HG03520 (cell line): ENCODE measurements around the gene EIF2S2.

Experiments used
- ATAC-seq: cut with Tn5 transposase; IDR thresholded peaks from one replicate; pipeline ENCODE4 v1.9.1; 2021; ENCODE audit warnings: mild to moderate bottlenecking, moderate library complexity; ENCODE audit not compliant: unreplicated experiment

EIF2S2 gene

DNA sequence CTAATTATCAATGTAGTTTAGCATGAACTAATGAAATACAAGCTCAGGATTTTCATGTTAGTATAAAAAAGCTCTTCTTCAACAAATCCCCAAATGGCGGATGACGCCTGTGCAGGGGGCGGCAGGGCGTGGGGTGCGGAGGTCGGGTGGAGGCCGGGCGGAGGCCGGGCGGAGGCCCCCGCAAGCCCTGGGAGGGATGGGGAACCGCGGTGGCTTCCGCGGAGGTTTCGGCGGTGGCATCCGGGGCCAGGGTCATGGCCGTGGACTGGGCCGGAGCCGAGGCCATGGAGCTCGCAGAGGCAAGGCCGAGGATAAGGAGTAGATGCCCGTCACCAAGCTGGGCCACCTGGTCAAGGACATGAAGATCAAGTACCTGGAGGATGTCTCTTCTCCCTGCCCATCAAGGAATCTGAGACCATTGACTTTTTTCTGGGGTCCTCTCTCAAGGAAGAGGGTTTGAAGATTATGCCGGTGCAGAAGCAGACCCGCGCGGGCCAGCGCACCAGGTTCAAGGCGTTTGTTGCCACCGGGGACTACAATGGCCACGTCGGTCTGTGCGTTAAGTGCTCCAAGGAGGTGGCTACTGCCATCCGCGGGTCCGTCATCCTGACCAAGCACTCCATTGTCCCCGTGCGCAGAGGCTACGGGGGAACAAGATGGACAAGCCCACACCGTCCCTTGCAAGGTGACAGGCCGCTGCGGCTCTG is 10.4 kb upstream of the EIF2S2 start:
- no peak for ATAC-seq

DNA sequence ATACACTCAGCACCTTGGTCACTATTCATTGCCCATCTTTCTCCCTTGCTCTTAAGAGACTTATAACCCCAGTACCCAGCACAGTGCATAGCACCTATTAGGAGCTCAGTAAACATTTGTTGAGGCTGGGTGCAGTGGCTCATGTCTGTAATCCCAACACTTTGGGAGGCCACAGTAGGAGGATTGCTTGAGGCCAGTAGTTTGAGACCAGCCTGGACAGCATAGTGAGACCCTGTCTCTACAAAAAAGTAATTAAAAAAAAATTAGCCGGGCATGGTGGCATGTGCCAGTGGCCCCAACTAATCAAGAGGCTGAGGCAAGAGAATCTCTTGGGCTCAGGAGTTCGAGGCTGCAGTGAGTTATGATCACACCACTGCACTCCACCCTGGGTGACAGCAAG is 8.2 kb upstream of the EIF2S2 start:
- ATAC-seq: no peak

DNA sequence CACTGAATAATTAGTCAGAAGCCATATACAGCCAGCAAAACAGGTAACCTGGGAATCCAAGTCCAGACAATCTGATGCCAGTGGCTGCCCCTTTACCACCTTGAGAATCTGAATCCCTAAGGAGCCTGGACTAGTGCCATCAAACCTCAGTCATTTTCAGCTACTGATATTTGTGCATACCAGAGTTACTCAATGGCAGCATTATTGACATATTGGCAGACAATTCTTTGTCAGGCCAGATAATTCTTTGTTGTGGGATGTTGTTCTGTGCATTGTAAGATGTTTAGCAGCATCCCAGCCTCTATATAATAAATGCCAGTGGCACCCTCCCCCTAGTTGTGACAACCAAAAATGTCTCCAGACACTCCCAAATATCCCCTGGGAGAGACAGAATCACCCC is 3.2 kb upstream of the EIF2S2 start:
- ATAC-seq: no peak

DNA sequence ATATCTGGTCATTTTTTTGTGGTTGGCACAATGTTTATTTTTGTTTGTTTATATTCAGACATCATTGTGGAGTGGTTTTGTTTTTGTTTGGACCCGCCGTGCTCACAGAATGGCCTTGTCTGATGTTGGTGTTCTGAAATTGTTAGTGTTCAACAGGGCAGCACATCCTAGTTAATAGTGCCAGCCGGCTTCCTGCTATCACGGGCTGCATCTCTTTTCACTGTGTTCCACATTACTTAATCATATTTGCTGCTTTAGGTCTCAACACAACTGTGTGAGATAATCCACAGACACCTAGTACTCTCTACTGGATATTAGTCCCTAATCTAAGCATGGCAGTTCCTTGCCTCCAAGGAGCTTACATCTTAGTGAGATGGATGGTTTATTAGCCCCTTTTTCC is 2.8 kb upstream of the EIF2S2 start:
- no peak for ATAC-seq

DNA sequence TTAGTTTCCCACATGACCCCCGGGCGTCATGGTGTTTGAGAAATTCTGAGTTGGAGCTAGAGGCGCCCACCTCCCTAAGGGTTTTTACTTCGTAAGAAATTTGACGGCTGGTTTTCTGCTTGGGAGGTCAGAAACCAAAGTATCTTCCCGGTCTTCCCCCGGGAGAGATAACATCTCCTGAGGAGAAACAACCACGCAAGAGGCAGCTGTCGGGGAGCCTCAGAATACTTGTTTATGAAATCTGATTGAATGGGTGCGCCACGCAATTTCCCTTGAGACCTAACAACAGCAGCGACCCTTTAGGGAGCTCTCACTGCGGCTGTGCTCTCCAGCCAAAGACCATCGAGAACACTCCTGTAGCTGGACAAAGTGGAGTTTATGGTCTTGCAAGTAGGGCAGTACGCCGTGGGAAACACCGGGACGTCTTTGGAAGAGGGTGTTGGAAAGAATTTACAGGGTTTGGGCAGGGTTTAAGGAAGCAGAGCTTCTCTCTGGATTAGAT is 608 bp upstream of the EIF2S2 start:
- ATAC-seq: peak; percentile 8

DNA sequence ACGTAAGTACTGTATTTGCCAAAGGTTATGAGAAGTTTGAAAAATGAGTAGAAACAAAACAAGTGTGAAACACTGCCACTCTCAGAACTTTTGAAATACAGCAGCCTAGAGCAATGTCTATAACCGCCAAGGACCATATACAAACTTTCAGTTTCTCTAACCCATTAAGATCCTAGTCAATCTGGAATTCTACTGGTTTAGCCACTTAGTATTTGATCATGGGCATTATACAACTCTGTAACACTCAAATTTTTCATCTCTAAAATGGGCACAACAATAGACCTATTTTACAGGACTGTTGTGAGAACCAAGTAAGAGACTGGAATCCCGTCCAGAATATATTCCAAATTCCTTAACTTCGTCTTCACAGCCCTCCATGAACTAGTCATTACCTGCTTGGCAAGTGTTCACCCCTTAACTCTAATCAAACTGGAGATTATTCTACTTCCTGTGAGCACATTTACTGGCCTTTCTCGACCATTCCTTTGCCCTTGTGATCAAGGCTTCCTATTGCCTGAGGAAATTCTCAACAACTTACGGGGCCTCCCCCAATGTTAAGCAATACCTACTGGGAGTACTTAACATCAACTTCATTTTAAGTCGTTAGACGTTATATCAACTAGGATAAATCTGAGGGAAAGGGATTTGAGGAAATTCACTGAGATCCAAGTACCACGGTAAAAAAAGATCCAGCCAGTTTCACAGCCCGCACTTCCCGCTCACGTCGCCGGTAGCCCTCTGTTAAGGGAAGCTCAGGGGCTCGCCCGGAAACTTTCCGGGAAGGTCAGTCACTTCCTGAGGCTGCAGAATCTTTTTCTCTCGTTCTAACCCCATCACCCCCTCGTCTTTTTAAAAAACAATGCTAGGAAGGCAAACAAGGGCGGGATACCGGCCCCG is 1.1 kb downstream of the EIF2S2 start:
- no peak for ATAC-seq

DNA sequence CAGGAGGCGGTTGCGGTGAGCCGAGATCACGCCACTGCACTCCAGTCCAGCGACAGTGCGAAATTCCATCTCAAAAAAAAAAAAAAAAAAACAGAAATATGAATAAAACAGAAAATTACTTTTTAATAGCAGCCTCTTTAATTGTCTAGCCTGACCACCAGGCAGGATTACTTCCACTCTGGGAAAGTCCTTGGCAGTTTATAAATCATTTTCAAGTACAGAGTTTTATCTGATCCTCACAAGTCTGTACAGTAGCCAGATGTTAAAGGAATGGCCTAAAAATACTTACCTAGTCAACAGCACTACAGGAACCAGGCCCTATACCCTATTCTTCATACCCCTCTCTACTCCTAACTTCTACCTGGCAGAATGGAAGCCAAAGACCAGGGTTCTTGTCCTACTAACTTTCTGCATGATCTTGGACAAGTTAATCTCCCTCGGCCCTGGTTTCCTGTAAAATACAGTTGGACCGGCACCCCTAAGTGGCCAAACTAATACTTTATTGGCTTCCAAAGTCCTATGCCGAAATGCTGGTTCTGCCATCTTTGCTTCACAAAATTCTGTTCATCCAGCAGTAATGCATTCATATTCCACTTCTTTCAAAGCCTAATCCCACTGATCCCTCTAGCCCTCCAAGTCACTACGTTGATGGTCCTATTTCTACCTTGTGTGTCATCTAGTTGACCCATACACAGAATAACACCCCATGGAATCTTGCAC is 1.9 kb downstream of the EIF2S2 start:
- ATAC-seq: no peak

DNA sequence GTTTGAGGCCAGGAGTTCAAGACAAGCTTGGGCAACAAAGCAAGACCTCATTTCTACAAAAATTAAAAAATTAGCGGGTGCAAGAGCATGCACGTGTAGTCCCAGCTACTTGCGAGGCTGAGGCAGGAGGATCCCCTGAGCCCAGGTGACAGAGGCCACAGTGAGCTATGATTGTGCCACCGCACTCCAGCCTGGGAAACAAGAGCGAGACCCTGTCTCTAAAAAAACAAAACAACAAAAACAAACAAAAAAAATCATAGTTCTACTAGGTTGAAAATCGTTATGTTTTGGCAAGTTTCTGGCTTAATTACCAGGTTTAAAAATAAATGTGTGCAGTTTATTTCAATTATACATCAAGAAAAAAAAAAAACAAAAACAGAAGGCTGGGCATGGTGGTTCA is 2.6 kb downstream of the EIF2S2 start:
- no peak for ATAC-seq

DNA sequence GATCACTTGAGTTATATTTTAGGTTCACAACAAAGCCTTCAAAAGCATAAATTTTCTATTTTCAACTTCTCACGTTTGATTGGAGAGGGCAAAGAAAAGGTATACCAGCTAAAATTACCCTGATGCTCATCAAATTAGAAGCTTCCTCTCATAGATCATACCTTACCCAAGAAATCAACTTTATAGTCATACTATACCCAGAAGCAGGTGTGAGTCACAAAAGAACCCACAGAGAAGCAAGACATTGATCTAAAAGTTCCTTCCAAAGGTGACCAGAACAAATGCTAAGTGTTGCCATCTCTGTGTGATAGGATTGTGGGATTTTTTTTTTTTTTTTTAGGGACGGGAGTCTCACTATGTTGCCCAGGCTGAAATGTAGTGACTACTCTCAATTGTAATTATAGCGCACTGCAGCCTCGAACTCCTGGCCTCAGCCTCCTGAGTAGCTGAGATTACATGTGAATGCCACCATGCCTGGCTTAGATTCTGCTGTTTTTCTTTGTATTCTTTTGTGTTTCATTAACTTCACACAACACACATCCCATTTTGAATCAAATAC is 3.3 kb downstream of the EIF2S2 start:
- no peak for ATAC-seq

DNA sequence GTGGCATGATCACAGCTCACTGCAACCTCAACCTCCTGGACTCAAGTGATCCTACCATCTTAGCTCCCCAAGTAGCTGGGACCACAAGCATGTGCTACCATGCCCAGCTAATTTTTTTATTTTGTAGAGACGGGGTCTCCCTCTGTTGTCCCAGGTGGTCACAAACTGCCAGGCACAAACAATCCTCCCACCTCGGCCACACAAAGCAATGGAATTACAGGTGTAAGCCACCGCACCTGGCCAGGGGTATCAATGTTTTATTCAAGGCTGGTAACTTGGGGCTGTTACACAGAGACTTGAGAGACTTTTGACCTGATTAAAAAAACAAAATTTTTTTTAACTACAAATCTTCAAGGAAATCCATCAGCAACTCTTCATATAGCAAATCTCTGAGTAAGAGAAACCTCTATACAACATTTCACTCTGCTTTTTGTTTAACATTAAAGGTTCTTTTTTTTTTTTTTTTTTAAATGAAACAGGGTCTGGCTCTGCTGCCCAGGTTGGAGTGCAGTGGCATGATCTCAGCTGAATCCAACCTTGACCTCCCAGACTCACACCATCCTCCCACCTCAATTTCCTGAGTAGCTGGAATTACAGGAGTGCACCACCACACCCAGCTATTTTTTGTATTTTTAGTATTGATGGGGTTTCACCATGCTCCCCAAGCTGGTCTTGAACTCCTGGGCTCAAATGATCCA is 5.9 kb downstream of the EIF2S2 start:
- no peak for ATAC-seq

DNA sequence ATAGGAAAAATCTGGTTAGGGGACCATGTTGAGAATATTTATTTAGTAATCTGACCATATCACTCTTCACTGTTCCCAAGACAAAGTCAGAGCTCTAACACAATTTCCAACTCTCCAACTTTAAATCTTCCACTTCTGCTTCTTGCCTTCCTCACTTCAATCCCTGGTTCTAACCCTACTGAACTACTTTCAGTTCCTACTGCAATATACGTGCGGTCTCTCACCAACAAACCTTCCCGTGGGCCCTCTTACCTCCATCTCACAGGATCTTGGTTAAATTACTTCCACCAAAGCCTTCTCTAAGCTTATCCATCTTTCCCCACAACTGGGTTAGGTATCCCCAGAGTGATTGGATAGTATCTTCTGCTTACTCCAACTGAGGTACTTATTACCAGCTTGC is 8.0 kb downstream of the EIF2S2 start:
- no peak for ATAC-seq

DNA sequence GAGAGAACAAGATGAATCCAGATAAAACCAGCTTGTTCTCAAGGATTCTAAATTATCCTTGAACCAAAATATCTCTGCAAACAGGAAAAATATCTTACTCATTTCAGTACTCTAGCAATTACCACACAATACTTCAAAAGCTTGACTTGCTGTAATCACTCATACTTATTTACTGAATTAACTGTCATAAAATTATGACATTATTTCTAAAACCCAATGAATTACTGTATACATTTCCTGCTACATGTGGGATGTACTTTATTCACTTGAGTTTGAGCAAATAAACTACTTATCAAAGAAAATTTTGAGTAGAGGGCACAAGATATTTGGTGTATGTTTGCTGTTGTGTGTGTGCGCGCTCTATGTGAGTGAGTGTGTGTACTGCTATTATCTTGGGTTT is 9.7 kb downstream of the EIF2S2 start:
- no peak for ATAC-seq

DNA sequence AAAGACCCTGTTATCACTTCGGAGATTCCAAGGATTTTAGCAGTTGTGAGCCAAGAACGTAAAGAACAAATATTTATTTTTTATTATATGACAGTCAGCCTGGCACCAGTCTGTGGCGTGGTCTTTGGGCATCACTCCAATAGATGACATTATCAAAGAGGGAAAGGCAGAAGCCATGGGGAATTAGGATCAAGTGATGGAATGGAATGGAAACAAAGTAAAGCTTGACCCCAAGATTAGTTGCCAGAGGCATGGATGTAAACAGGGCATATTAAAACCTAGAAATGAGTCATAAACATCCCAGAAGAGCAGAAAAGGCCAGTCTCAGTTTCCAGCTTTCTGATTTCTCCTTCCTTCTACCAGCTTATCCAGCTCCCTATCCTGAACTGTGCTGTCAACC is 11.5 kb downstream of the EIF2S2 start:
- ATAC-seq: no peak

DNA sequence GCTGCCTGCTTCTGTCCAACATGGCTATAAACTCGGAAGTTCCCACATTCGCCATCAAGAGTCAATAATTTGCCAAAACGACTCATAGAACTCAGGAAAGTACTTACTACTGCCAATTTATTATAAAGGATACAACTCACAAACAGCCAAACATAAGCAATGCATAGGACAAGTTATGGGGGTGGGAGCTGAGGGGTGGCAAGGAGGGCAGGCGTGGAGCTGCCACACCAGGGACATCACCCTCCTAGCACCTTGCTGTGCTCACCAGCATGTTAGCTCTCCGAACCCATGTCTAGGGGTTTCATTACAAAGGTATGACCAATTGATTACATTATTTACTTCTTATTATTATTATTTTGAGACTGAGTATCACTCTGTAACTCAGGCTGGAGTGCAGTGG is 12.4 kb downstream of the EIF2S2 start:
- no peak for ATAC-seq

DNA sequence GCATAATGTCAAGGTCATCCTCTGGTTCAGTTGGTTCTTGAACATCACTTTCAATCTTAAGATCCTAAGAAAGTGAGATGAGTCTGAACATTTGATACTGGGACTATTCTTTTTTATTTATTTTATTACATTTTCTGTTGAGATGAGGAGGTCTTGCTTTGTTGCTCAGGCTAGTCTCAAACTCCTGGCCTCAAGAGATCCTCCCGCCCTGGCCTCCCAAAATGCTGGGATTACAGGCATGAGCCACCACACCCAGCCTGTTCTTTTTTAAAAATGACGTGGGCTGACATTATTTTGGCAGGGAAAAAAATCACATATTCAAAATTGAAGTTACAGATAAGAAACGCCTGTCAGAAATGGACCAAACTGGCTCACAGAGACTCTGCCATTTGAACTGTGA is 13.5 kb downstream of the EIF2S2 start:
- no peak for ATAC-seq

DNA sequence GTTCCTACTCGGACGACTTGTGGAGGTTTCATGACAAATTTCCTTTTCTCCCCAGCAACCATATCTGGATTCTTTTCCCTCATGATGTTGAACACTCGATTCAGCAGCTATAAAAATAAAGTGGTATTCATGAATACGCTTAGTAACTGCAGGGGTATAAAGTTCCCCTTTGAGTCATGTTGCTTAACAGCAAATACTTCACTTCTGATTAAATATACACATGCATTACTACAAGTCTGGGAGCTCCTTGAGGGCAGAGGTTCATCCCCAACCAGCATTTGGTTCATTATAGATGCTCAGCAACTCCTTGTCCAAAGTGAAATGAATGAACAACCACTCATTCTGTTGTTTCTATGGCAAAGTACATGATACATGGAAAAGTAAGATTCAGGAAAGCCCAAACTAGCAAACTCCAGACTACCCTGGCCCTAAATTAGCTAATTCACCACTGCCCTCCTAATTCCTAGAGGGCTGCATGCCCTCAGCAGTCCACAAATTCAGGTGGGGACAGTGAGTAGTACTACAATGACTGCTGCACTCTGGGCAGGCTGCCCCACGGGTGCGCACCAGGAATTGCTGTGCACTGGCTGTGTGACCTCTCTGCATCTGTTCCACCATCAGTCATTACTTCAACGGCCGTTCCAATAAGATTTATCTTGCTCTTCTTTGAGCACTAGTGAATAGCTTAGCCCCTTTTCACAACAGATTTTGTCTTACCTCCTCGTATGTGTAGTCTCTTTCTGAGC is 15.2 kb downstream of the EIF2S2 start:
- ATAC-seq: no peak

DNA sequence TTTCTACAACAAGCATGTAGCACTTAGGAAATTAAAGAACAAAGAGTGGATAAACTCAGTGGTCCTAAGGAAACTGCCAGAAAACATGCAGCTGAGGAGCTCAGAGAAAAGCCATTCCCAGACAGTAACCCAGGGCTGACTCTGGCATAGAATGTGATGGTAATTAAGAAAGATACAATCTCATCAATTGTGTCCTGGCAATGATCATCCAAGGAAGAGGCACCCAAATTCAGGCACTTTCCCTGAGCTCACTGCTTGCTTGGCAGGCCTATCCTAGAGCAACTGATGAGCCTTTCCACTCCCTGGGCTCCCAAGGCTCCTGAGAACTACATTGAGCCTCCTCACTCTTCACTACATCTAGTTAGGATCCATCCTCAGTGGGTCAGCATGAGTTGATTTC is 16.2 kb downstream of the EIF2S2 start:
- no peak for ATAC-seq

DNA sequence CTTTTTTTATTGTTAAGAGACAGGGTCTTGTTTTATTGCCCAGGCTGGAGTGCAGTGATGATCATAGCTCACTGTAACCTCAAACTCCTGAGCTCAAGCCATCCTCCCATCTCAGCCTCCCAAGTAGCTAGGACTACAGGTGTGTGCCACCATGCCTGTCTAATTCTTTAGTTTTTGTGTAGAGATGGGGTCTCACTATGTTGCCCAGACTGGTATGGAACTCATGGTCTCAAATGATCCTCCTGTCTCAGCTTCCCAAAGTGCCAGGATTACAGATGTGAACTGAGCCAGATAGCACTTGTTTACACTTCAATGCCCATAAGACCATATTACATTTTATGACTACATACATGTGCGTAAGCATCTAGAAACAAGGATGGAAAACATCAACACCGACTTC is 18.1 kb downstream of the EIF2S2 start:
- ATAC-seq: no peak

DNA sequence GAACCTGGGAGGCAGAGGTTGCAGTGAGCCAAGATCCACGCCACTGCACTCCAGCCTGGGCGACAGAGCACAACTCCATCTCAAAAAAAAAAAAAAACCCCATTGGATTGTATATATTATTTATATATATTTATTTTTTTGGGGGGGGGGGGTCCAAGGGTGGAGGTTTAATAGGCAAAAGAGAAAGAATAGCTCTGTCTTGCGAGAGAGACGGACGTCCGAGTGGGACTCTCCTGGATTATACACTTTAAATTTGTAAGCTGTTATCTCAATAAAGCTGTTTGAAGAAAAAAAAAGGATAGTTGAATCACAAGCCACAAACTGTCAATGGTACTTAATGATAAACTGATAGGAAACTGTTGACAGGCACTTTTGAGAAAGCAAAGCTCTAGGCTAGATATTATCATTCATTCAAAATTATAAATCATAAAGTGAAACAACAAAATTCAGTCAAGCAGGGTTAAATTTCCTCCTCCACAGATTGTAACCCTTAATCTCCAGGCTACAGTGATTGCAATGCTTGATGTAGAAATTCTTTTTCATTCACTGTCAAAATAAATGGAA is 20.3 kb downstream of the EIF2S2 start:
- ATAC-seq: no peak

DNA sequence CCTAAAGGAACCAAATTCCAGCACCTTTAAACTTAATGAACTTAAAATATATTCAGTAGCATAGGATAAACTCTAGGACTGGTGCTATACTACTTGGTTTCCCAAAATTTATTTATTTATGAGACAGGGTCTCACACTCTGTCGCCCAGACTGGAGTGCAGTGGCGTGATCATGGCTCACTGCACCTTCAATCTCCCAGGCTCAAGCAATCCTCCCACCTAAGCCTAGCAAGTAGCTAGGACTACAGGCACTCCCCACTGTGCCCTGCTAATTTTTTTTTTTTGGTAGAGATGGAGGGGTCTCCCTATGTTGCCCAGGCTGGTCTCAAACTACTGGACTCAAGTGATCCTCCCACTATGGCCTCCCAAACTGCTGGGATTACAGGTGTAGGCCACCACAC is 21.4 kb downstream of the EIF2S2 start:
- no peak for ATAC-seq
